Osteoblast (primary cell): ENCODE results near the gene SNX1. TPM values are rescaled to one million over a fixed set of nuclear protein-coding genes. Genes with fewer than 3 reads are reported as not detected.
"Not testable (repeated sequence)": the region's sequence is repeated elsewhere in the genome, so short reads cannot be mapped to it uniquely, and the experiment has no call there.

Experiments
- DNase-seq: peaks from one replicate; pipeline ENCODE4 v3.0.0; 2011; ENCODE audit warnings: low spot score, mixed read lengths; ENCODE audit not compliant: insufficient read length; ENCODE audit errors: missing footprints
- H2AFZ ChIP-seq: 2 replicates; pipeline ENCODE4 v1.6.0; 2011; ENCODE audit warnings: mild to moderate bottlenecking, low read length
- H3K27ac ChIP-seq: 2 replicates; pipeline ENCODE4 v1.5.1; 2011; ENCODE audit warnings: mild to moderate bottlenecking, low read depth, low read length, moderate library complexity
- H3K27me3 ChIP-seq: 2 replicates; pipeline ENCODE4 v1.6.0; 2012; ENCODE audit warnings: mild to moderate bottlenecking, control low read depth, inconsistent platforms, low read length, moderate library complexity; ENCODE audit not compliant: insufficient read depth
- H3K36me3 ChIP-seq: 2 replicates; pipeline ENCODE4 v1.5.1; 2011; ENCODE audit warnings: mild to moderate bottlenecking, low read length, control low read depth, moderate library complexity; ENCODE audit not compliant: insufficient read depth
- H3K4me1 ChIP-seq: 2 replicates; pipeline ENCODE4 v1.5.1; 2011; ENCODE audit warnings: mild to moderate bottlenecking, low read length, control low read depth, moderate library complexity; ENCODE audit not compliant: insufficient read depth
- H3K4me2 ChIP-seq: 2 replicates; pipeline ENCODE4 v1.6.0; 2011; ENCODE audit warnings: mild to moderate bottlenecking, low read length; ENCODE audit not compliant: insufficient read depth
- H3K4me3 ChIP-seq: fragments of 200-600 bp; sonication (generic); 3 replicates; pipeline ENCODE4 v1.5.1; 2012; ENCODE audit warnings: mild to moderate bottlenecking, low read length, inconsistent platforms; ENCODE audit not compliant: insufficient read depth
- H3K79me2 ChIP-seq: 2 replicates; pipeline ENCODE4 v1.6.0; 2012; ENCODE audit warnings: mild to moderate bottlenecking, low read length, control low read depth, inconsistent platforms; ENCODE audit not compliant: insufficient read depth
- H3K9me3 ChIP-seq: 2 replicates; pipeline ENCODE4 v1.5.1; 2011; ENCODE audit warnings: low read depth, low read length, control low read depth
- H4K20me1 ChIP-seq: 2 replicates; pipeline ENCODE4 v1.6.0; 2012; ENCODE audit warnings: mild to moderate bottlenecking, low read length, control low read depth; ENCODE audit not compliant: insufficient read depth
- total RNA-seq: library from RNA; depleted of rRNA; stranded (reverse); fragments of >200 nt; gene quantifications from 2 replicates; pipeline ENCODE4 v1.2.3, GENCODE V29; 2012
- TF ChIP-seq, protein P1 (sequence below): IDR thresholded peaks from 2 replicates; pipeline ENCODE4 v1.5.1; 2011; ENCODE audit warnings: mild to moderate bottlenecking, low read depth, low read length, moderate library complexity; ENCODE audit errors: extremely low read depth

The SNX1 gene
- total RNA-seq, 1 donor: 51.0 TPM

DNA sequence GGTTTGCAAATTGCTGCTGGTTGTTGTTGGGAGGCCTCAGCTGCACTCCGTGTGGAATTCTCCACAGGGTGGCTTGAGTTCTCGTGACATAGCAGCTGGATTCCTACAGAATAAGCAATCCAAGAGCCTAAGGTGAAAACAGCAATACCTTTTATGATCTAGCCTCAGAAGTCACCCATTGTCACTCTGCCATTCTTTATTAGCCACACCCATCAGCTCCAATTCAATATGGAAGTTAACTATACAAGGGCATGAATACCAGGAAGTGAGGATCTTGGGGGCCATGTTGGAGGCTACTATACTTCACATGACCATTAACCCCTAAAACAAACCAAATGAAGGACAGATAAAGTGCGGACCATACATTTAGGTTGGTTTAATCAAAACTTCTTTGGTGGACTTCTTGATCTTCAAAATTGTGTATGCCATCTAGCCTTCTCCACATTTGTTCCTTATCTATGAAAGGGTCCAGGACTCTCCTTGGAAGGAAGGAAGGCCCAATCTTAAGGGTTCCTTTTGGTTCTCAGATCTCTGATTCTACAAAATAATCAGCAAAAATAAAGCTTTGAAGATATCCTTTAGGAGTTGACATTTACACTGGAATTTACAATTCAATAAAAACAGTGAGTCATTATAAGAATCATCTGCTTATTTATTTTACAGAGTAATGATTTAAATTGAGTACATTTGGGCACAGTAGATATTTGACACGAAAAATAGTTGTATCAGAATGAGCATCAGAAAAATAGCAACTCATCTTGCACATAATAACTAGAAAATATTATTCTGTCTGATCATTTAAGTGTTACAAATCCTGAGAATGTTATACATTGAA lies 23.6 kb upstream of the SNX1 start:
- no peak overlapping the region for H3K4me3 ChIP-seq
- no peaks in the 10 kb centered on the region for H4K20me1 ChIP-seq
- H3K27ac ChIP-seq: peak overlapping the region; percentile 67
- DNase-seq: no peak
- H3K36me3 ChIP-seq: peaks cover 8% of the 10 kb centered on the region
- H3K4me1 ChIP-seq: peaks cover 32% of the 10 kb centered on the region
- H3K27me3 ChIP-seq: no peaks in the 10 kb centered on the region
- TF ChIP-seq, protein P1, sequence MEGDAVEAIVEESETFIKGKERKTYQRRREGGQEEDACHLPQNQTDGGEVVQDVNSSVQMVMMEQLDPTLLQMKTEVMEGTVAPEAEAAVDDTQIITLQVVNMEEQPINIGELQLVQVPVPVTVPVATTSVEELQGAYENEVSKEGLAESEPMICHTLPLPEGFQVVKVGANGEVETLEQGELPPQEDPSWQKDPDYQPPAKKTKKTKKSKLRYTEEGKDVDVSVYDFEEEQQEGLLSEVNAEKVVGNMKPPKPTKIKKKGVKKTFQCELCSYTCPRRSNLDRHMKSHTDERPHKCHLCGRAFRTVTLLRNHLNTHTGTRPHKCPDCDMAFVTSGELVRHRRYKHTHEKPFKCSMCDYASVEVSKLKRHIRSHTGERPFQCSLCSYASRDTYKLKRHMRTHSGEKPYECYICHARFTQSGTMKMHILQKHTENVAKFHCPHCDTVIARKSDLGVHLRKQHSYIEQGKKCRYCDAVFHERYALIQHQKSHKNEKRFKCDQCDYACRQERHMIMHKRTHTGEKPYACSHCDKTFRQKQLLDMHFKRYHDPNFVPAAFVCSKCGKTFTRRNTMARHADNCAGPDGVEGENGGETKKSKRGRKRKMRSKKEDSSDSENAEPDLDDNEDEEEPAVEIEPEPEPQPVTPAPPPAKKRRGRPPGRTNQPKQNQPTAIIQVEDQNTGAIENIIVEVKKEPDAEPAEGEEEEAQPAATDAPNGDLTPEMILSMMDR: no peak
- H3K9me3 ChIP-seq: no peaks in the 10 kb centered on the region
- H2AFZ ChIP-seq: peak overlapping the region; percentile 28
- peak overlapping the region; percentile 37 for H3K4me2 ChIP-seq
- H3K79me2 ChIP-seq: no peaks in the 10 kb centered on the region

DNA sequence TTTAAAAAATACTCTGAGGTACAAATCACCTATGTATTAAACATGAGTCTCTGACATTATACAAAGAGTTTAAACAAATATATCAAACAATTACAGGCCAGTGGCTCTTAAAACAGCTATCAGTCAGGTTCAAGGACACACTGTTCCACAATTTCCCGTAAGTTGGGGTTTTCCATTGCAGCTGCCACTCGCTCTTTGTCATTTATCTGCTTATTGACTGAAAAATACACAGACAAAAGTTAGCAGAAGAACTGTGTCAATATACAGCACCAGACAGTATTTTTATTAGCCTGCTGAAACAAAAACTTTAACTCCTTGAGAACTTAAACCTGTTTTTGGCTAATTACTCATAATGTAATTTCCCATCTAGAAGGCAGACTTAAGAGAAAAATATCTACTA lies 23.0 kb upstream of the SNX1 start:
- Histone ChIP-seq H3K79me2 (peaks cover 3% of the 10 kb centered on the region), H3K4me1 (peaks cover 27% of the 10 kb centered on the region), H3K36me3 (peaks cover 8% of the 10 kb centered on the region), H3K4me3 (no peak overlapping the region), H2AFZ (no peak overlapping the region), H3K27me3 (no peaks in the 10 kb centered on the region), H4K20me1 (no peaks in the 10 kb centered on the region), H3K27ac (no peak overlapping the region), H3K9me3 (no peaks in the 10 kb centered on the region), H3K4me2 (no peak overlapping the region)
- TF ChIP-seq, protein P1: no peak
- no peak for DNase-seq

DNA sequence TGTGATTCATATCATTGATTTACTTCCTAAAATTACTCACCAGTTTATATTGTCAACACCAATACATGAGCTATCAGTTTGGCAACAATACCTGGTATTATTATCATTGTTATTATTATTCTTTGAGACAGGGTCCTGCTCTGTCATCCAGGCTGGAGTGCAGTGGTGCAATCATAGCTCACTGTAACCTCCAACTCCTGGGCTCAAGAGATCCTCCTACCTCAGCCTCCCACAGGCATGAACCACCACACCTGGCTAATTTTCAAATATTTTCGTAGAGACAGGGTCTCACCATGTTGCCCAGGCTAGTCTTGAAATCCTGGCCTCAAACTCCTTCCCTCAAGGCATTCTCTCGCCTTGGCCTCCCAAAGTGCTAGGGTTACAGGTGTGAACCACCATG lies 22.3 kb upstream of the SNX1 start:
- not testable (repeated sequence) for H3K9me3 ChIP-seq, H3K4me3 ChIP-seq, H3K27ac ChIP-seq, H2AFZ ChIP-seq, DNase-seq, H3K4me2 ChIP-seq, H3K79me2 ChIP-seq, H3K36me3 ChIP-seq, H3K27me3 ChIP-seq, H4K20me1 ChIP-seq
- H3K4me1 ChIP-seq: peaks cover 26% of the 10 kb centered on the region

DNA sequence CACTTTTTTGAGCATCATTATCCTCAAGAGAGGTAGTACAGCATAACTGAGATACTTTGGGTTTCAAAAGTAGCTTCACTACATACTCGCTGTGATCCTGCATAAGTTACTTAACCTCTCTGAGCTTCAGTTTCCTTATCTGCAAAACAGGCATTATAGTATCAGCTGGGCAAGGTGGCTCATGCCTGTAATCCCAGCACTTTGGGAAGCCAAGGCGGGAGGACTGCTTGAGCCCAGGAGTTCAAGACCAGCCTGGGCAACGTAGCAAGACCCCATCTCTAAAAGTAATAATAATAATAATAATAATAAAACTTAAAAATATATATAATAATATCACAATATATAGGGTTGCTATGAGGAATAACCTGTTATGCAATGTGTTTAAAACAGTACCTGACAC lies 13.0 kb upstream of the SNX1 start:
- Histone ChIP-seq H4K20me1 (no peaks in the 10 kb centered on the region), H3K9me3 (no peaks in the 10 kb centered on the region), H3K4me2 (no peak overlapping the region), H3K4me1 (no peaks in the 10 kb centered on the region), H3K79me2 (peaks cover 12% of the 10 kb centered on the region), H3K36me3 (peaks cover 19% of the 10 kb centered on the region), H3K4me3 (no peak overlapping the region), H3K27me3 (no peaks in the 10 kb centered on the region), H2AFZ (no peak overlapping the region), H3K27ac (no peak overlapping the region)
- TF ChIP-seq, protein P1: no peak
- DNase-seq: no peak
